ENCODE data around the gene CCHCR1.

Gene CCHCR1

DNA sequence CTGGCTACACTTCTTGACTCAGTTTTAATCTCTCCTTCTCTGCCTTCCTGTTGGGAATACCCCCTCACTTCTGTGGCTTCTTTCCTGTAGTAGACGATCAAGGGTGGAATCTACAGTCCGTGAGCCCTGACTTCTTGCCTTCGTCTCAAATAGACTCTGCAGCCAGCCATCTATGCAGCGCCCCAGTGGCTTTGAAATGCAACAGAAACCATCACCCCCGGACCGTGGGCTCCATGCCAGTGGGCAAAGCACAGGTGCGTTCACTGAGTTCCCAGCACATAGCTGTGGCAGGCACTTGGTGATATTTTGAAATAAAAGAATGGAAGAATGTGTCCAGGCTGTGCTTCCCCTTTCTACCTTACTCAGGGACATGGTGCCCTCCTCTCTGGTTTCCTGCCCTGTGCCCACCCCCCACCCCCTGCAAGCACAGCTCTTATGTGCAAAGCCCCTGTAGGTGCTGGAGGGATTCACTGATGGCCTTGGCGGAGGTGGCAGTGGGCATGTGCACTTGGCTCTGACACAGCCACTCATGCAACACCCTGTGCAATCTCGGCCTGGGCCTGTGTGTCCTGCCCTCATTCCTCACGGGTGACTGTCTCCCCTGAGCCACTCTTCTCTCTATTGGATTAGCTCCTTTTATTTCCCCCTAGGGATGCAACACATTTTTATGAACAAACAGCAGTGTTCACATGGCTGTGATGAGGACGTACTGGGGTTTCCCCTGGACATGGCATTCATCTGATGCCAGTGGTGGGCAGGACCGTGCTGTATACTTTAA is 31.8 kb downstream of the CCHCR1 start:
- DNase-seq = peak; percentile 94

DNA sequence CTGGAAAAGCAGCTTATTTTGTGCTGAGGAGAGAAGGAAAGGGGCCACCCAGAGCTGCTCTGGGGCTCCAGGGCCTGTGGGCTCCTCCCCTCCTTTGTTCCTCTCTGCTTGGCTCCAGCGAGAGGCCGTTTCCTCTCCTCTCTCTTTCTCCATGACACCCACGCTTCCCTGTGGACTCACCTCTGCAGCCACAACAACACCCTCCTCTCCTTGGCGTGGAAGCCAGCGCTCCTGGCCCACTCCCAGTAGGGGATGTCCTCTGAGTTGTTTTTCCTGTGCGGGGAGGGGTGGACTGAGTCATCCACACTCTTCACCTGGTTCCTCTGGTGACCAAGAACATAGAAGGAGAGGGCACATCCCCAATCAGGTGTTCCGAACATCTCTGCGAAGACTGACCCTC is 32.4 kb downstream of the CCHCR1 start:
- peak; percentile 49 for DNase-seq

DNA sequence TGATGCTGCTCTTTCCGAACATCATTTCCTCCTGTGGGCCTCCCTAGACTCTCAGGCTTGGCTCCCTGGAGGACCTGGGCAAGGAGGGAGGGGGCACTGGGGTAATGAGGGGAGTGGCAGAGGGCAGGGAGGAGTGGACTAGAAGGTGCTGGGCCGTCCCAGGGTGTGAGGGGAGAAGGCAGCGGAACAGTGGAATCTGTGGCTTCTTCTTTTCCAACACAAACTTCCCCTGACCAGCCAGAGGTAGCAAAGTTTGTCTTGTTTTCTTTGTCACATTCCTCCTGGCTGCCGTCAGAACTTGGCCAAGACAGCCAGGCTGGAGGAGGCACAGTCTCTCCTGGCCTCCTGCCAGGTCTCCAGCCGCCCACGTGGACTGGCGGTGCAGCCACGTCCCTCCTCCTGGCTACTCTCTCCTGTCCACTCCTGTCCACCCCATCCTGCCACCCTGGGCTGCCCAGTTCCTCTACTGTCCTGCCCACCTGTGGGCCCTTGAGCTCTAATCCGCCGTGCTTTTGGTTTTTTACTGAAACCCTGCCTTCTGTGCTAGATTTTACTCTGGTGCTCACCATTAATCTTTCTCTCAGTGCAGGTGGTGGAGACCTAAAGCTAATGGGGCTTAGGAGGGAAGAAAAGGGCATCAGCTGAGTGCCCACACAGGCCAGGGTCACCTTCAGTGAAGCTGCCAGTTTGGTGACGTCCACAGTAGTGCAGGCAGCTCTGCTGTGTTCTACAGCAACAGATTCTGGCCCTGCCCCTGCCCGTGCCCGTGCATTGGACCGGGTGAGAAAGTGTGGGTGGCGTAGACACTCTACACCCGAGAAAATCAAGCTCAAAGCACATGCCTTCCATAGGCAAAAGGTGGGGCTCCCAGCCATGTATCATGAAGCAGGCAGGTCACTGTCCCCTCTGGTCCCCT is 34.6 kb downstream of the CCHCR1 start:
- peak; percentile 82 for DNase-seq

DNA sequence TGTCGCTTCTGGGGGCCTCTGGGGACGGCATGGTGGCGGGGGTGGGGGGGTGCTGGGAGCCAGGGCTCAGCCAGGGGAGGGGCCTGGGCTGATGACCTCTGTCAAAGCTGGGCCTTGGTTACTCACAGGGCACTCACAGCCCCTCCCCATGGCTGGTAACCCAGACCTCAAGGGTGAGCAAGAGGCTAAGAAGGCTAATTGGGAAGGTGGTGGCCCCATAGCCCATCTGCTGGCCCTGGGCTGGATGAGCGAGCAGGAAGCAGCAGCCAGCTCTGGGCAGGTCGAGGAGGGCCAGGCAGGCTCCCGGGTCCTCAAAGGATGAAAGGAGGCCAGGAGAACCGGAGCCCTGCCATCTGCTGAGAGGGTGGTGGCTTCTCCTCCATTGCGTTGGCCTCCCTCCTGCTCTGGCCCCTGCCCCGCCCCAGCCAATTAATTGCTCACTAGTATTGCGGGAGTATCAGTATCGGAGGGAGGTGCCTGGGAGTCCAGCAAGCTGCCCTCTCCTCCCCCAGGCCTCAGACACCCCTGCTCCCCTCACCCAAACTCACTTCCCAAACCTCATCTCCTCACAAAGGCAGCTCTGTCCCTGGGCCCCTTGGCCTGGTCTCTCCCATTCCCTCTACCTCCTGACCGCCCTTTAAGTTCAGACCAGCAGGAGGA is 36.3 kb downstream of the CCHCR1 start:
- no peak for DNase-seq

DNA sequence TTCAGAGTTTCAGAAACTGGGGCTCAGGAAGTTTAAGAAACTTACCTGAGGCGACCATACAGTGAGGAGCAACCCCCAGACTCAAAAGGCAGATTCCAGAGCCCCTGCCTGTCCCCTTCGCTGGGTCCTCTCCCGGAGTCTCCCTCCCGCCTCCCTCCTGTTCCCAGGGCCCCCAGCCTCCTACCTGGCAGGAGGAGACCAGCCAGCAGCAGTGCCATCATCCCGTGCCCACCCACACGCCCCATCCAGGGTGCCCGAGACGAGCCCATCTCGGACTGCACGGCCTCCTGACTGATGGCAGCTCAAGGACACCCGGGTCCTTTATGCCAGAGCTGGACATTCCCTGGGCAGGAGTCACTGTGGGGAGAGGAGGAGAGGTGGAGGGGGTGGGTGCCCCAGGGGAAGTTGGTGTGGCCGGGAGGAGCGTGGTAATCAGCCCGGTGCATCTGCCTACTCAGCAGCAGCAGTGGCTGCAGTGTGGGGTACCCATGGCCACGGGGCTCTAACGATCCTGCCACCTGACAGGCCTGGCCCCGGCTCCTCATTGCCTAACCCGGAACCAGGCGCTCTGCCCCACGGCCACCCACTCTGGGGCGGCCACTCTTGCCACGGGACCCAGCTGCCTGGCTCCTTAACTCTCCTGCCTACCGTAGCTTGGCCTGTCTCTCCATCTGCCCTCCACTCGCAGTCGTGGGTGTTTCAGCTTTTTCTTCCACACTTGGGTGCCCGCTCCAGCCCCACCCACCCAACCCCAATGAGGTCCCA is 37.3 kb downstream of the CCHCR1 start, which contains the start of gene CDSN:
Gene CDSN, minus strand, starts transcription at position 296 of the 765 bp plus-strand sequence. Its CDS starts 27 bp downstream, at position 269.
- no peak for DNase-seq

DNA sequence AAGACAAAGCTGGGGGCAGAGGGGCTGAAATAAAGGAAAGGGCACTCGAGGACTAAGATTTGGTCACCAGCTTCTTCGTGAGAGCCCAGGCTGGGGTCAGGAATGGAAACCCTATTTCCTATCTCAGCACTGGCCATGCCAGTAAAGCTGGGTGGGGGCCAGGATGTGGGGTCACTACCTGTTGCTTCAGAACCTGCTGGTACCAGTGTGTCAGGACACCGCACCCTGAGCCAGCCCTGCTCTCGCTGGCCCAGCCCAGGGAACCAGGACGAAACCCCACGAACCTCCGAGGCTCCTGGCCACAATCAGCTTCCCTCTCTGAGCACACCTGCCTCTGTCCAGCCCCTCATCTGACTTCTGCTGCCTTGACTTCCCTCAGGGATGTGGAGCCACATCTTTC is 39.4 kb downstream of the CCHCR1 start:
- no peak for DNase-seq

DNA sequence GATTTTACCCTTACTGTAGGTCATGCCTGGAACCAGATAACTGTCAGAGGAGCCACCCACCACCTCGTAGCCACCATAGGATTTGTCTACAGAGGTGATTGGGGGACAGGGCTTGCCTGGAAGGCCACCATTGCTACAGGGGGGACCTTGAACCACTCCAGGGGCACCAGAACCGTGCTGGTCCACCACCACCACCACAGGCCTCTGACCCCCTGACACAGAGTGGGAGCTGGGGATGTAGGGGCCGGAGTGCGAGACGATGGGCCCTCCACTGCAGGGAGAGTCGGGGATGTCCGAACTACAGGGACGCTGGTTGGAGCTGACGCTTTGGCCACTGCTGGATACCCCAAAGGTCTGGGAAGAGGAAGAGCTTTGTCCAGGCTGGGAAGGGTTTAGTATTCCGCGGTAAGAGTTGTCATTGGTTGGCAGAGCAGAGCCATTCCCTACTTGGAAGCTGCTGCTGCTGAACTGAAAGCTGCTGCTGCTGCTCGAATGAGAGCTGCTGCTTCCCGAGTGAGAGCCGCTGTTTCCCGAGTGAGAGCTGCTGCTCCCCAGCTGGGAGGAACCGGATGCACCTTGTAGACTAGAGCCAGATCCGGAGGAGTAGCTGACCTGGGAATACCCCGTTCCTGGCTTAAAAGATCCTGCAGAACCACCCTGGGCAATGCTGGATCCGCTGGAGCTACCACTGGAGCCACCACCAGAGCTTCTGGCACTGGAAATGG is 40.8 kb downstream of the CCHCR1 start:
- DNase-seq = no peak

DNA sequence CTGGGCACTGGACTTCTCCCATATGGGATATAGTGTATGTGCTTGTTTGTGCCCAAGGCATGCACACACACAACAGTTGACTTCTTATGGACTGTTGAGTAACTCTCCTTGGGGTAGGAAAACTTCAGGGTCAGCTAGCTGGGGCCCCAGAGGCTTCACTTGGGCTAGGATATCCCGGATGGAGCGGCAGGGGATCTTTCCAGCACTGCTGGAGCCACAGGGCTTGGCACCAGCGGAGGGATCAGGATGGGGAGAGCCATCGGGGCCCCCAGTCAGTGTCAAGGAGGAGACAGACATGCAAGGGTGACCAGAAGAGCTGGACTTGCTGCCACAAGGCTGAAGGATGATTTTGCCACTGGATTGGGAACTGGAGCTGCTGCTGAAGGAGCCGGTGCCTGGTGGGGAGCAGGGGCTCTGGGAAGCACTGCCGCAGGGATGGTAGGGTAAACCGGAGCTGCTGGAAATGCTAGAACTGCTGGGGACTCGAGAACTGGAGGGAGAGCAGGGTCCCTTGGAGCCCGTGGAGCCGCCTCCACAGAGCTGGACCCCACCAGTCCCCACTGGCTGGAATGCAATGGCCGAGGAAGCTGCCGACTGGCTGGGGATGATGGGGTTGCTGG is 41.6 kb downstream of the CCHCR1 start:
- no peak for DNase-seq

DNA sequence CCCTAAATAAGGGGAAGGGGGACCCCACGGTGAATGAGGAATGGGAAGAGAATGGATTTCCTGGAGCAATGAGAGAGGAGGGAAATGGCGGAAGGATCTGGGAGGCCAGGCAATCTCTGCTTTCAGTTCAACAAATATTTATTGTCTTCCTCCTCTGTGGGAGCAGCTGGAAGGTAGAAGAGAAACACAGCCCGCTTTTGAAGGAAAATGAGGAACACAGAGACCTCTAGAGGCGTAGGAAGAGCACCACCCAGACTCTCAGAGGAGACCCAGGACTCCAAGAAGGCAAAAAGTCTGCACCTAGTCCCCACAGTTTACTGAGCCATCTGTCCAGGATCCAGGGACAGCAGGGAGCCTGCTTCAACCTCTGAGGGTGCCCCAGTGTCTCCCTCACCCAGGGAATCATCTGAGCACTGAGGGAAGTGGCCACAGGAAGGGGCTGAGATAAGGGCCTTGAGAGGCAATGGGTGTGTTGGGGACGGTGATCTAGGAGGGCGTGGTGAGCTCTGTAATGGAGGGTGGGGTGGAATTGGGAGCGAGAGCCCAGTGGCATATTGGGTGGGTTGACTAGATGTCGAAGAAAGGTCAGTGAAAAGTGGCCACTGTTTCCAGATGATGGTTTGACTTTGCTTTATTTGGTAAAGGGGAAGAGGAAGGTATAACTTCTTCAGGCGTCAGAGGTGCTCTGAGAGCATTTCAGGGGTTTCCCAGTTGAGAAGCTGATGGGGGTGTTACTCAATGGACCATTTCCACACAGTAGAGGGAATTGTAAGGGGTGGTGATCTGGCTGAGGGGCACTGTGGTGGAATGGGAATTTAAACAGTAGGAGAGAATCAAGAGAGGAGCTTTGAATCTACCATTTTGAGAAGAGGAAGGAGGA is 42.4 kb downstream of the CCHCR1 start:
- DNase-seq = peak; percentile 78

DNA sequence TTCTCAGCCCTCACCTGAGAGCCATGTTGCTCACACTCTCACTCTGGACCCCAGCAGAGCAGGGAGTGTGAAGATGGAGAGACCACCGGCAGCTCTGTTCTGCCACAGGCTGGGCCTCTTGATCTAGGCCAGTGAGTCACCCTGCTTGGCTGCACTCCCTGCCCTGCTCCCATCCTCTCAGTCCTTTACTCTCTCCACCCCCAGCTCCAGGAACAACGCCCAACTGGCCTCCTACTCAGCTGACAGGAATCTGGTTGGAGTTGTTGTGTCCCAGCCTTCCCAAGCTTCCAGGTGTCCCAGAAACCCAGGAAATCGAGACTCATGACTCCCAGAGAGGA is 43.1 kb downstream of the CCHCR1 start, which contains the start of gene PSORS1C1:
Gene PSORS1C1, plus strand, starts transcription at position 260 of the 338 bp plus-strand sequence. CDS start 14,833 bp downstream, outside the sequence.
- no peak for DNase-seq

DNA sequence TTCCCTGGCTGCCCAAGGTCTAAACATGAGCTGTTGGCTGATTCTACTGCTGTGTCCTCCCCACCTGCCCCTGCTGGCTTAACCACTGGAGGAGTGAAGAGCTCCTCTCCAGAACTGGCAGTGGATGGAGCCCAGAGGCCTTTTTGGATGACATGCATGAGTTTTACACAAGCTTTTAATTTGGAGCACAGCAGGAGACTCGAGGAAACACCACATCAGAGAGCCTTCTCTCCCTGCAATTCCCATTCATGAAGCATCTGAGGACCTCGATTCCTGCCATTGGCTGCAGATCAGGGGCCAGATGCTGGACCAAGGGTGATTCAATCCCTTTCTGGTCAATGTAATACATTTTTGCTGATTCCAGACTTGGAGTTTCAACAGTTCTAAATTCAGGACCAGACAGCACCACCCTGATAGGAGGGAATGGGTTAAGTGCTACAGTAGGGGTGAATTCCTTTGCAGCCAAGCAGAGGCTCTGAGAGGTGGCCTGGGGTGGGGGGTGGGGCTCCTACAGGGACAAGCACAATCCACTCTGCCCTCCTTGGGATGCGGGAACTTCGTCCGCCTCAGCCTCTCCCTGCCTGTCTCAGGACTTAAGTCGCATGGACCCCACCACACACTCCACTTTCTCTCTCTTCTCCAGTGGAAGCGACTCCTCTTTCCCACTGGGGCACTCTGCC is 43.6 kb downstream of the CCHCR1 start:
- DNase-seq = no peak

DNA sequence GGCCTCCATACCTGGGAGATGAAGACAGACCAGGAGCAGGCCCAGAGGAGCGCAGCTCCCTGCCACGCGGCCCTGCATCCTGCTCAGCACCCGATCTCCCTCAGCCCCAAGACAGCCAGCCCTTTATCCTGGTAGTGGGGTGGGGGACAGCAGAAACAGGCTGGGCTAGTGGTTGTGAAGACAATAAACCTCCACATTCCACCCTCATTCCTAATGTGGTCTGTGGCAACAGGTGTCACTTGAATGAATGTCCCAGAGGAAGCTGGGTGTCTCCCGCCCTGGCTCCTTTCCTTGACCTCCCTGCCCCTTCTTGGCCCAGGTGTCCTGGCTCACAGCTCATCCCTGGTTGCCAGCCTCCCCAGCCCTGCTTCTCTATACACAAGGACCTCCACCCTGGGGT is 45.1 kb downstream of the CCHCR1 start, which contains the start of gene C6orf15:
Gene C6orf15, minus strand, starts transcription at position 98 of the 400 bp plus-strand sequence. Its CDS starts 20 bp downstream, at position 78.
- no peak for DNase-seq

DNA sequence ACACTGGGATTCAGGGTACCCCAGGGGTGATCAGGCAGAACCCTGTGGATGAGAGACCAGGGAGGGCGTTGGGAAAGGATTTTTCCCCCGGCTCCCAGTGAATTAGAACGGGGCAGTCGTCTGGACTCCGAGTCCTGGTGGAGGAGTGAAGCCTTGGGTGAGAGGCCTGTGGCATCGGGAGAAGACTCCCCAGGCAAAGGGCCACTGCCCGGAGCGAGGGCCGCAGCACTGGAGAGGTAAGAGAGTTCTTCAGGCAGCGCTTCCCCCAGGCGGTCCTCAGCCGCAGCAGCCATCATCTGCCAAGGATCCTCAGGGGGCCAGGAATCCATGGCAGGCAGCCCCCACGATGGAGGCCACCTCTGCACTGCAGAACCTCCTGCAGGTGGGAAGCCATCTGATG is 45.9 kb downstream of the CCHCR1 start:
- DNase-seq = no peak

DNA sequence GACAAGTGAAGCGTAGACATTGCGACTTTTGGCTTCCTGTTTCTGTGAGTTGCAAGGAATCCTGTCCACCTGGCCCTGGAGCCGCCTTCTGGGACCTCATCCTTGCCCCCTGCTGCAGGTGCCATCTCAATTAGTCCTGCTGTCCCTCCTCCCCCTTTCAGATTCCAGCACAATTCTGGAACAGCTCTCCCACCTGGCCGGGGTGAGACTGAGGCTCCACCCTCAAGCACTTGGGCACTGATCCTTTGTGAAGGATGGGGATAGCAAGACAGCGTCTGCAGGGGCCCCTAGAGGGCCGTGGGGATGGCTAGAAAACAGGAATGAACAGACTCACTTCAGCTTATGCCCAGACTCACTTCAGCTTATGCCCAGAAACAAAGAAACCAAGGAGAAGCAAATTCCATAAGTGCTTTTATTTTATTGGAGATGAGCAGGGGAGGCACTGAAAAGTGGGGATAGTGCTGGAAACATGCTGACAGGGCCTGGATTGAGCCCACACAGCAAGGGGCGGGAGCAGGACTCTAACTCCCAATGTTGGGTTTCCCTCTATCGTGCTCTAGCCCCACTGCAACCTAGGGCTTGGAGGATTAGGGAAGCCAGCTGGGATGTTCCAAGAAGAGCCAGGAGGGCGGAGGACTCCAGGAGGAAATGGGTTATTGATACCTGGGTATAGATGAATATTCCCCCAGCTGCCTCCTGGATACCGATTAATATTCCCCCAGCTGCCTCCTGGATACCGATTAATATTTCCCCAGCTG is 46.6 kb downstream of the CCHCR1 start:
- no peak for DNase-seq

DNA sequence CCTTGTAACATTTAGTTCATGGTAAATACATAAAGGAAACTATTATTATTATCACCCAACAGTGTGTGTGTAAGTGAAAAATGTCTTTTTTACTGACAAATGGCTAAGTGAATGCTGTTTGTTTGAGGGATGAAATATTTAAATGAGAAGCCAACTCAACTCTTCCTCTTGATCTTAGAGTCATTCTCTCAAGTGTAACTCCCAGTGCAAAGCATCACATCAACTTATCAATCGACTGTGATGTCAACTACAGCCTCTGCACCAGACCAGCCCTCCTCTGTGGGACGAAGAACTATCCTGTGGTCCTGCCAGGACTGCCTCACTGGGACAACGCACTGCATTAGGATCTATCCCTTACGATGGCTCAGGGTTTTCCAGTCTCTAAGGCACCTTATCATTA is 50.5 kb downstream of the CCHCR1 start:
- DNase-seq = no peak

DNA sequence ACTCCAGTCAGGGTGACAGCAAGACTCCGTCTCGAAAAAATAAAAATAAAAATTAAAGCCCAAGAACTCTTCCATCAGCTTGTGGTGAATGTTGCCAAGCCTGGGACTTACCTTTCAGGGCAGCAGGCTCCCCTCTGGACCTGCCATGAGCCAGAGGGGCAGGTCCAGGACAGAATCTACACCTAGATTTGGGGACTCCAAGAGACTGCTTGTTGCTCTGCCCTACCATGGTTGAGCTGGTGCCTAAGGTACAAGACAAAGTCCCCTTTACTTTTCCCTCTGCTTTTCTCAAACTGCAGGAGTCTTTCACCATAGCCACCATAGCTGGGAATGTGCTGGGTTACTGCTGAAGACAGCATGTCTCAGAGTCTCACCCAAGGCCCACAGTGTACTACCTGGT is 54.5 kb downstream of the CCHCR1 start:
- DNase-seq = no peak

DNA sequence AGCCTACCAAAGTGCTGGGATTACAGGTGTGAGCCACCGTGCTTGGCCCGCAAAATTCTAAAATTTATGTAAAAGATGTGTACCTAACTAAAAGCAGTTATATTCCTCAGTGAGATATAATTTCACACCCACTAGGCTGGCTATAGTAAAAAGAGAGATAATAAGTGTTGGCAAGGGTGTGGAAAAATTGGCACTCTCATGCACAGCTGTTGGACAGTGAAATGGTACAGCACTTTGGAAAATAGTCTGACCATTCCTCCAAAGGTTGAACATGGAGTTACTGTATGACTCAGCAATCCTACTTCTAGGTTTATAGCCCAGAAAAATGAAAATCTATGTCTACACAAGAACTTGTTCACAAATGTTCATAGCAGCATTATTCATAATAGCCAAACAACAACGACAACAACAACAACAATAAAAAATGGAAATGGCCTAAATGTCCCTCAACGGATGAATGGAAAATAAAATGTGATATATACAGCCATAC is 59.1 kb downstream of the CCHCR1 start:
- DNase-seq = no peak

DNA sequence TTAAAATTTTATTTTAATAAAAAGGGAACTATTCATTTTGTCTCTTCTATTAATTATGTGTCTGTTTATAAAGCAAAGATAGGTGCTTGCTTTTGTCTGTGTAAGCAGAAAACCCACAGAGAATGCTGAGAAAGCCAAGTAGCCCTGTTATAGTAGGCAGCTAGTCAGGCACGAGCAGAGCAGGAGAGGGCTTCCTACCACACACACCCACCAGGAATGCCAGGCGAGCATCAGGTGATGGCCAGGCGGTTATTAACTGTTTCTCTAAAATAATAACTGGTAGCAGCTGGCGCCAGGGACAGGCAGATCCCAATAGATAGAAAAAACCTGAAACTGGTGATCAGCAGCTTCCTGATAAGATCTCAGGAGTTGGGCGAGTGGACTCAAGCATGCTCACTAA is 60.9 kb downstream of the CCHCR1 start:
- peak; percentile 79 for DNase-seq

DNA sequence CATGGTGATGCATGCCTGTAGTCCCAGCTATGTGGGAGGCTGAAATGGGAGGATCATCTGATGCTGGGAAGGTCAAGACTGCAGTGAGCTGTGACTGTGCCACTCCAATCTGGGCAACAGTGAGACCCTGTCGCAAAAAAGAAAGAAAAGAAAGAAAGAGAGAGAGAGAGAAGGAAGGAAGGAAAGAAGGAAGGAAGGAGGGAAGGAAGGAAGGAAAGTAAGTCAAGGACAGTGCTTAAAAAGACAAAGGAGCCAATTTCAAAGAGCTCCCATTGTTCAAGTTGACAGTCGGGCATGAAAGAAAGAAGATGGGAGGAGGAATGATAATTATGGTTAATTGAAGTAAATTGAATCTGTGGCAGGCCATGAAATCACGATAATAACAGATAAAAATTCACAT is 61.4 kb downstream of the CCHCR1 start:
- no peak for DNase-seq

All from RPMI8226 (cell line).